Measurements from ENCODE around the gene PTTG1IP.

DNA sequence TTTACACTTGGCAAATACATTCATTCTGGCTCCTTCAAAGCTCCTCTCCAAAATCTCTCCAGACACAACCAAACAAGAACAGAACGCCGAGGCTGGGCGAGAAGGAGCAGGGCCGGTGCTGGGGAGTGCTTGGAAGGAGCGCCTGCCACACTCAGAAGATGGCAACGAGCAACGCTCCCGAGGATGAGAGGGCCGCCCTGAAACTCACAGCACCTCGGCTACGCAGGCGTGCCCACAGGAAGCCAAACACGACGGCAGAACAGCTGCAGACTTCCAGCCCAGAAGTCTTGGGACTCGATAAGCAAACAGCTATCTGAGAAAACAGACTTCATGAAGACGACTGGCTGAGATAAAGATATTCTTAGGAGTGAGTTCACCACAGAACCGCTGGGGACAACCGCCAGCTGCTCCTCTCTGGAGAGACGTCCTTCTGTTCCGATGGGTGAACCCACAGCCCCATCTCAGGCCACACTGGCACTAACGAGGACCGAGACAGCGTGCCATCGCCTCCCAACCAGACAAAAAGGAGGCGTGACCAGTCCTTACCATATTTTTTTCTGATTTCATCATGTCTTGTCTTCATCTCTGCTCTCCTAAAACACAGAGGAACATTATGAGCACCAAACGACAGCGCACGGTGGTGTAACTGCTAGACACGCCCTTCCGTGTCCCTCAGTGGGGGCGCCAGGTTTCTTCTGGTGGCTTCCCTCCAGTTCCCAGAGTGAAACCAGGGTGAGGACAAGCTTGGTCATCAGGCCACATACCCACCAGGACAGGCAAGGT lies 18.6 kb downstream of the PTTG1IP start:
- no peak for TF ChIP-seq POLR2A (IDR thresholded peaks at IDR 0.05)
- TF ChIP-seq, protein P1, sequence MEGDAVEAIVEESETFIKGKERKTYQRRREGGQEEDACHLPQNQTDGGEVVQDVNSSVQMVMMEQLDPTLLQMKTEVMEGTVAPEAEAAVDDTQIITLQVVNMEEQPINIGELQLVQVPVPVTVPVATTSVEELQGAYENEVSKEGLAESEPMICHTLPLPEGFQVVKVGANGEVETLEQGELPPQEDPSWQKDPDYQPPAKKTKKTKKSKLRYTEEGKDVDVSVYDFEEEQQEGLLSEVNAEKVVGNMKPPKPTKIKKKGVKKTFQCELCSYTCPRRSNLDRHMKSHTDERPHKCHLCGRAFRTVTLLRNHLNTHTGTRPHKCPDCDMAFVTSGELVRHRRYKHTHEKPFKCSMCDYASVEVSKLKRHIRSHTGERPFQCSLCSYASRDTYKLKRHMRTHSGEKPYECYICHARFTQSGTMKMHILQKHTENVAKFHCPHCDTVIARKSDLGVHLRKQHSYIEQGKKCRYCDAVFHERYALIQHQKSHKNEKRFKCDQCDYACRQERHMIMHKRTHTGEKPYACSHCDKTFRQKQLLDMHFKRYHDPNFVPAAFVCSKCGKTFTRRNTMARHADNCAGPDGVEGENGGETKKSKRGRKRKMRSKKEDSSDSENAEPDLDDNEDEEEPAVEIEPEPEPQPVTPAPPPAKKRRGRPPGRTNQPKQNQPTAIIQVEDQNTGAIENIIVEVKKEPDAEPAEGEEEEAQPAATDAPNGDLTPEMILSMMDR (IDR thresholded peaks at IDR 0.05), result no peak

Measured in sigmoid colon (tissue), 3 donors.